ENCODE data around the gene BEGAIN. TPM values are rescaled to one million over a fixed set of nuclear protein-coding genes. Genes with fewer than 3 reads are reported as not detected.

The BEGAIN gene, protein sequence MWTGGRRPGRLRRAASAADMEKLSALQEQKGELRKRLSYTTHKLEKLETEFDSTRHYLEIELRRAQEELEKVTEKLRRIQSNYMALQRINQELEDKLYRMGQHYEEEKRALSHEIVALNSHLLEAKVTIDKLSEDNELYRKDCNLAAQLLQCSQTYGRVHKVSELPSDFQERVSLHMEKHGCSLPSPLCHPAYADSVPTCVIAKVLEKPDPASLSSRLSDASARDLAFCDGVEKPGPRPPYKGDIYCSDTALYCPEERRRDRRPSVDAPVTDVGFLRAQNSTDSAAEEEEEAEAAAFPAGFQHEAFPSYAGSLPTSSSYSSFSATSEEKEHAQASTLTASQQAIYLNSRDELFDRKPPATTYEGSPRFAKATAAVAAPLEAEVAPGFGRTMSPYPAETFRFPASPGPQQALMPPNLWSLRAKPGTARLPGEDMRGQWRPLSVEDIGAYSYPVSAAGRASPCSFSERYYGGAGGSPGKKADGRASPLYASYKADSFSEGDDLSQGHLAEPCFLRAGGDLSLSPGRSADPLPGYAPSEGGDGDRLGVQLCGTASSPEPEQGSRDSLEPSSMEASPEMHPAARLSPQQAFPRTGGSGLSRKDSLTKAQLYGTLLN
- total RNA-seq: 3.1 TPM
- 1.8 TPM for polyA plus RNA-seq

DNA sequence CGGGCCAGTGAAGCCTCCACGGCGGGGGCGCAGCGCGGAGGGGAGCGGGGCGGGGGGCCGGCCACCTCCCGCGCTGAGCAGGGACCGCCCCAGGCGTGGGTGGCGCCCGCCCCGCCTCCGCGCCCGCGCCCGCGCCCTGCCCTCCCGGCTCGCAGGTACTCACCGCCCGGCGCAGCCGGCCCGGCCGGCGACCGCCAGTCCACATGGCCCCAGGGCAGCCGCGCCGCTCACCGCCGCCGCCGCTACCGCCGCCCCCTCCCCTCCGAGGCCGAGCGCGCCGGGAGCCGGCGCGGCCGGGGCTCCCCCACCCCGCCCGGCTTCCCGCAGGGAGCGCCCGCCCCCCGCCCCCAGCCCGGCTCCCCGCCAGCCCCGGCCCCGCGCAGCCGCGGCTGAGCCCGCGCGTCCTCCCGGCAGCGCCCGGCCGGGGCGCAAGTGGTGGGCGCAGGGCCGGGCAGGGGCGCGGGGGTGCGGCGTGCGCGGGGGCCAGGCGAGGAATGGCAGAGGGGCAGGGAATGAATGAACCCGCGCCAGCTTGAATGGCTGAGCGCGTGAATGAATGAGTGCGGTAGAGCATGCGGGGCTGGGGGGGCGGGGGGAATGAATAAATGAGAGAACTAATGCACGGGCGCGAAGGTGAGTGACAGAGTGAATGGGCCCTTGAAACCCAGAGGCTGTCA, at the start of gene BEGAIN:
Gene BEGAIN, minus strand, starts transcription at position 332 of the 677 bp plus-strand sequence. Its CDS starts 127 bp downstream, at position 205.
- Histone ChIP-seq H3K36me3 (ENCODE audit: insufficient read depth) (no peaks in the 10 kb centered on the region), H3K4me3 (ENCODE audit: low read depth, low read length) (peak within 1 kb of the TSS; percentile 46), H3K4me1 (ENCODE audit: insufficient read depth) (no peaks in the 10 kb centered on the region), H3K27ac (ENCODE audit: low read depth) (no peak within 1 kb of the TSS)
- DNase-seq (ENCODE audit: extremely low spot score): no peak
- 3% methylated on average over 84 of the region's 90 CpGs for WGBS

DNA sequence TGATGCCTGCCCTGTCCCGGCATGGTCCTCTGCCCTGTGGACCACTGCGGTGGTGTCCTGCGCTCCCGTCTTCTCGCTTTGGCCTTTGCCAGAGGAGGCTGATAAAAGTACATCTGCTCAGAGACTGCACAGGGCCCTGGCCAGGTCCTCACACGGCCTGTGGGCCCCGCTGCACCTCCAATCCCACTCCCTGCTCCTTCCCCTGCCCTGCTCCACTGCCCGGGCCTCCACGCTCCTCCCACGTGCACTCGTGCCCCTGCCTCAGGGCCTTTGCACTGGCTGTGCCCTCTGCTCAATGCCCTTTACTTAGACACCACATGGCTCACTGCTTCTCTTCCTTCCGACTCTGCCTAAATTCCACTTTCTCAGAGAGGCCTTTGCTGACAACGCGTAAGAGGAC, 49.3 kb upstream of the BEGAIN start:
- H3K4me1 ChIP-seq (ENCODE audit: insufficient read depth): no peaks in the 10 kb centered on the region
- no peaks in the 10 kb centered on the region for H3K36me3 ChIP-seq (ENCODE audit: insufficient read depth)
- H3K4me3 ChIP-seq (ENCODE audit: low read depth, low read length): no peak overlapping the region
- no peak overlapping the region for H3K27ac ChIP-seq (ENCODE audit: low read depth)
- no peak for DNase-seq (ENCODE audit: extremely low spot score)
- 92% methylated on average over 14 of the region's 14 CpGs for WGBS

DNA sequence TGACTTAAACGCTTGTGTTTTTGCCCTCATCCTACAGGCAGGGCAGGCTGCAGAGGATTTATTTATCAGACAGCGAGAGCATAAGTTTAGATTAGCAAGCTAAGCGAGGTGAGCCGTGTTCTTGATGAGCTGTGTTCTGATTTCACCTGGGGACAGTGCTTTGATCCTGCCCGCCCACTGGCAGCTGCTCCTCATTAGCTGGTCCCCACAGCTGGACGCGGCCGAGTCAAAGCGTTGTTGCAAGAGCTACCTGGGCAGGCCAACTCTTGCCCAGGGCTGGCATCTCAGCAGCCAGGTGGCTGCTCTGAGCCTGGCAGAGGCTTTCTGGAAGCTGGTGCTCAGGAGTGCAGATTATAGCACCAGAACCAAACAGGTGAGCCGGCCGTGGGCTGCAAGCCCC, 46.8 kb upstream of the BEGAIN start:
- DNase-seq (ENCODE audit: extremely low spot score): no peak
- no peaks in the 10 kb centered on the region for H3K4me1 ChIP-seq (ENCODE audit: insufficient read depth)
- 73% methylated on average over 11 of the region's 11 CpGs for WGBS

DNA sequence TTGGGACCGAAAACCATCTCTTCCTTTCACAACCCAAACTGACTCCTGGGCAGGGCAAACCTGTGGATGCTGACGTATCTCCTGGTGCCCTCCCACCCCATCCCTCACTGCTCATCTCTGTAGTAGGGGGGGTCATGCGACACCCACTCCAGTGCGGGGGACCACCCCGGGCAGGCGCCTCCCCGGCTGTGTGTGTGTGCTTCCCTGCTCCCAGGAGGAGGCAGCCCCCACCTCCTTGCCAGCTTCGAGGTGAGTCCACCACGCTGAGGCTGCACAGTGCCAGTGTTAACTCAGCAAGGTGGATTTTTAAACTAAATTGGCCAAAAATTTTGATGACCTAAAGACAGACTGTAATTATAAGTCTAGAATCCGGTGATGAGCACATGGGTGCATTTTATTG, 46.2 kb upstream of the BEGAIN start:
- no peak for DNase-seq (ENCODE audit: extremely low spot score)
- no peaks in the 10 kb centered on the region for H3K36me3 ChIP-seq (ENCODE audit: insufficient read depth)
- no peak overlapping the region for H3K4me3 ChIP-seq (ENCODE audit: low read depth, low read length)
- H3K4me1 ChIP-seq (ENCODE audit: insufficient read depth): no peaks in the 10 kb centered on the region
- no peak overlapping the region for H3K27ac ChIP-seq (ENCODE audit: low read depth)
- WGBS: 78% methylated on average over 10 of the region's 10 CpGs

More for the DNA sequence above, 46.8 kb upstream of the BEGAIN start:
- H3K36me3 ChIP-seq (ENCODE audit: insufficient read depth): no peaks in the 10 kb centered on the region
- H3K27ac ChIP-seq (ENCODE audit: low read depth): no peak overlapping the region
- H3K4me3 ChIP-seq (ENCODE audit: low read depth, low read length): no peak overlapping the region

DNA sequence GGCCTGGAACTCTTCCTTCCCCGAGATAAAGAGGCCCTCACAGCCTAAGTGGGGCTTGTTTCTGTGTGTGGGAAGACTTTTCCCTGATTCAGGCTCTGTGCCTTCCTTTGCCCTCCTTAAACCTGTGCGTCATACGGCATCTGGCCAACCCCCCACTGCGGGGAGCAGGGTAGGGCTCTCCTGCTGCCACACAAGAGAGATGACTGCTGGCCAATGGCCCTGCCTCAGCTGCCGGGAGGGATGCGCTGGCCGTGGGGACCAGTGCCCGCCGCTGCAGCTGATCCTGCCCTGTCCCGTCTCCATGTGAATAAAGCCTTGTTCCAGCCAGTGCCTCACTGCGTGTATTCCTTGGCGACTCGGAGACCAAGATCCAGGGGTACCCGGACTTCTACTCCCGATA, 42.5 kb upstream of the BEGAIN start:
- no peak overlapping the region for H3K4me3 ChIP-seq (ENCODE audit: low read depth, low read length)
- 82% methylated on average over 15 of the region's 15 CpGs for WGBS
- no peak overlapping the region for H3K27ac ChIP-seq (ENCODE audit: low read depth)
- H3K36me3 ChIP-seq (ENCODE audit: insufficient read depth): no peaks in the 10 kb centered on the region
- no peak for DNase-seq (ENCODE audit: extremely low spot score)
- H3K4me1 ChIP-seq (ENCODE audit: insufficient read depth): no peaks in the 10 kb centered on the region

DNA sequence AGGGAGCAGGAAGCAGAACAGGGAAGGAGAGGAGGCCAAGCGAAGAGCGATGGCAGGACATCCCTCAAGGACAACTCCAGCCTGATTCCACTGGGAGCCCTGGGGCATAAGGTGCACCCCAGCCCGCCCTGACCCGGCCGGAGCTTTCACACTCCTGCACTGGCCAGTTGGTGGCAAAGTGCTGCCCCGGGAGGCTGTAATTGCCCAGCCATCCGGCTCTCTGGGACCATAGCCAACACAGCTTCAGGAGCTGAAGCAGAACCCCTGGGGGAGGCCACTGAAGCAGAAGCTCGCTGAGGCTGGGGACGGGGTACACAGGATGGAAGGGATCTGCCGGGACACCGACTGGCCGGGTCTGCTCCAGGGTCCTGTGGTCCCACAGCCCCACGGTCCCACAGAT, 41.9 kb upstream of the BEGAIN start:
- WGBS: 72% methylated on average over 13 of the region's 13 CpGs
- no peak overlapping the region for H3K27ac ChIP-seq (ENCODE audit: low read depth)
- DNase-seq (ENCODE audit: extremely low spot score): no peak

DNA sequence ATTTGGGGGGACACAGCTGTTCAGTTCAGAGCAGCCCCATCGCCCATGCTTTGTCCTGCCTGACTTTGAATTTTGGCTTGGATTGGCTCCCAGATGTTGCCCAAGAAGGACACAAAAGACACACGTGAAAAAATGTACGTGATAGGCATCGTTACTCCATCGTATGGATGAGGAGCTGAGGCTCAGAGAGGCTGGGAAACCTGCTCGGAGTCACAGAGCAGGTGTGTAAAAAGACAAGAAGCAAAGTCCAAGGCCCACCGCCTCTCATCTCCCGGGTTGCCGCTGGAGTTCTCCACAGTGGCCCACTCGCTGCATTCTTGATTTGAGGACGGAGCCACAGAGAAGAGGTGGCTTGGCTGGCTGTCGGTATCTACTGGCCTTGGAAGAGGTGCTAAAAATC, 41.0 kb upstream of the BEGAIN start:
- 87% methylated on average over 12 of the region's 12 CpGs for WGBS
- H3K4me3 ChIP-seq (ENCODE audit: low read depth, low read length): no peak overlapping the region

More for the DNA sequence above, 41.9 kb upstream of the BEGAIN start:
- Histone ChIP-seq H3K36me3 (ENCODE audit: insufficient read depth) (no peaks in the 10 kb centered on the region), H3K4me3 (ENCODE audit: low read depth, low read length) (no peak overlapping the region), H3K4me1 (ENCODE audit: insufficient read depth) (no peaks in the 10 kb centered on the region)

DNA sequence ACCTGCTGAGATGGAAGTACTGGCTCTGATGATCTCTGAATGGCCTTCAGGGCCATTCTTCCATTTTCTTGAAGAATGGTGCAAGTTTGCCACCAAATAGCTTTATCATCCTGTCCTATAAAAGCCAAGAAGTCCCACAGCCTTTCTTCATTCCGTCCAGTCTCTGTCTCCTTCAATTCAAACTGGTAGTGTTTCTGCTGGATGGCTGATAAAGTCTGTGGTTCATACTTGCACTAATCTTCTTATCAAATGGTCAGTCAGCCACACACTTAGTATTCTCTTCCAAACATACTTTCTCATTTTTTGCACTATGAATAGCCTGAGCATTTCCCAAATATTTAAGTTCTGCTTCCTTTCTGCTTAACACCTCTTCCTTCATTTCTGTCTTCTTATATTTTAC, 39.4 kb upstream of the BEGAIN start:
- WGBS: 57% methylated on average over 1 of the region's 1 CpG
- Histone ChIP-seq H3K4me1 (ENCODE audit: insufficient read depth) (no peaks in the 10 kb centered on the region), H3K4me3 (ENCODE audit: low read depth, low read length) (no peak overlapping the region), H3K36me3 (ENCODE audit: insufficient read depth) (no peaks in the 10 kb centered on the region), H3K27ac (ENCODE audit: low read depth) (no peak overlapping the region)
- no peak for DNase-seq (ENCODE audit: extremely low spot score)

More for the DNA sequence above, 41.0 kb upstream of the BEGAIN start:
- Histone ChIP-seq H3K4me1 (ENCODE audit: insufficient read depth) (no peaks in the 10 kb centered on the region), H3K36me3 (ENCODE audit: insufficient read depth) (no peaks in the 10 kb centered on the region), H3K27ac (ENCODE audit: low read depth) (no peak overlapping the region)
- DNase-seq (ENCODE audit: extremely low spot score): no peak

DNA sequence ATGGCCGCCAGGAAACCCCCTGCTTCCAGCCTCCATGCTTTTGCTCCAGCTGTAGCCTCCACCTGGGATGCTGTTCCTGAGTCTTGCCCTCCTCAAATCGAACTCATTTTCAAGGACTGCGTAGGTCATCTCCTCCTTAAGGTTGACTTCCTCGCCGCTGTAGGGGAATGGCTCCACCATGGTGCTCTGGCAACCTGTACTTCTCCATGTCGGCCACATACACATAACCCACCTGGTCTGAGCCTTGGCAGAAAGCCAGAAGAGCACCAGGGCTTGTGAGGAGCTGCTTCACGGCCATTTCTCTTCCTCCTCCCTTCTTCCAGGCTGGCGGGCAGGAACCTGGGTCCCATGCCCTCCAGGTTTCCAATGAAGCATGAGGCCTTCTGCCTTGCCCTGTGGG, 36.7 kb upstream of the BEGAIN start:
- Histone ChIP-seq H3K4me1 (ENCODE audit: insufficient read depth) (no peaks in the 10 kb centered on the region), H3K36me3 (ENCODE audit: insufficient read depth) (no peaks in the 10 kb centered on the region), H3K27ac (ENCODE audit: low read depth) (no peak overlapping the region), H3K4me3 (ENCODE audit: low read depth, low read length) (no peak overlapping the region)
- DNase-seq (ENCODE audit: extremely low spot score): no peak
- WGBS: 85% methylated on average over 8 of the region's 8 CpGs

DNA sequence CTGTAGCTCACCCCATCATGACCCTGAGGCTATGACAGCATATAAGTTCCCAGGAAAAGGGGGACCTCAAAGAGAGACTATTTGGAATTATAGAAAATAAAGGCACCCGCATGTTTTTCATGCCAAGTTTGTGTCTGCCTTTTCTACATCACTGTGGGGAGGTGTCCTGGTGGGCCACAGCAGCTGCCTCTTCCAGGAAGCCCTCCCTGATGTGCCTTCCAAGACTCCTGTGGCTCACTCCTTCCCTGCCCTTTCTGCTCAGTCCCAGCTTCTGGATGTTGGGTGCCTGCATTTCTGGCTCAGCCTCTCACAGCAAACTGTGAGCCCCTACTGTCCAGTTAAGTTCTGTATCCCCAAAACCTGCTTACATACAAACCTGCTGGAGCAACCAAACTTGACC, 36.3 kb upstream of the BEGAIN start:
- 95% methylated on average over 1 of the region's 1 CpG for WGBS
- no peak for DNase-seq (ENCODE audit: extremely low spot score)
- no peak overlapping the region for H3K4me3 ChIP-seq (ENCODE audit: low read depth, low read length)
- H3K4me1 ChIP-seq (ENCODE audit: insufficient read depth): no peaks in the 10 kb centered on the region
- no peaks in the 10 kb centered on the region for H3K36me3 ChIP-seq (ENCODE audit: insufficient read depth)
- H3K27ac ChIP-seq (ENCODE audit: low read depth): no peak overlapping the region

DNA sequence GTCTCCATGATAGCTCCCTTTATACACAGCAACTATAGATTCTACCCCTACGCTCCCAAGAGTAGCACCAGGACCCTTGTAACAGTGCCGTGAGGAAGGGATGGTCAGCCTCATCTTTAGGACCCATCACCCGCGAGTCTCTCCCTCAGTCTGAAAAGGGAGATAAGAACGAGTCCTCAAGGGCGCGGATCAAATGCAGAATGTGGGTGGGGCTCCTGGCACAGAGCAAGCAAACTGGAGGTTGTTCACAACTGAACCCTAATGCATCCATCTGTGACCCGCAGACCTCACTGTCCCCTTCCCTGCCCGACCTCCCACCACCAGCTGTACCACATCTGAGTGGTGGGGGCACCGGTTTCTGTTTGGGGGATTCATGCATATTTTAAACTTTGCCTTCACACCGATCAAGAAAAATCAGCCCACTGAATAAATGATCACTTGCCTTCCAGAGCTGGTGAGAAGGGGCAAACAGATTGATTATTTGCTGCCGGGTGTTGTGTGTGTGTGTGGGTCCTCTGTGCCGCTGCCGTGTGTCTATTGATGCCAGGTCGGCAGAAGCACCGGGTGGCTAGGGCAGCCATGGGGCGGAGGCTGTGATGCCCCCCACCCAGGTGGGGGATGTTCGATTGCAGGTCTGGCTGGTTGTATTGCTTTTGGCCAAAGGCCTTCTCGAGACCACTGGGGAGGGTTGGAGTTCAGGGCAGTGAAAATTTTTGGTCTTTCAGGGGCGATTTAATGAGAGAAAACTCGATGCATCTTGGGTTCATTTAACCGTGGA, 35.7 kb upstream of the BEGAIN start:
- no peaks in the 10 kb centered on the region for H3K4me1 ChIP-seq (ENCODE audit: insufficient read depth)
- 73% methylated on average over 22 of the region's 22 CpGs for WGBS
- H3K27ac ChIP-seq (ENCODE audit: low read depth): no peak overlapping the region
- DNase-seq (ENCODE audit: extremely low spot score): no peak
- no peak overlapping the region for H3K4me3 ChIP-seq (ENCODE audit: low read depth, low read length)
- H3K36me3 ChIP-seq (ENCODE audit: insufficient read depth): no peaks in the 10 kb centered on the region

DNA sequence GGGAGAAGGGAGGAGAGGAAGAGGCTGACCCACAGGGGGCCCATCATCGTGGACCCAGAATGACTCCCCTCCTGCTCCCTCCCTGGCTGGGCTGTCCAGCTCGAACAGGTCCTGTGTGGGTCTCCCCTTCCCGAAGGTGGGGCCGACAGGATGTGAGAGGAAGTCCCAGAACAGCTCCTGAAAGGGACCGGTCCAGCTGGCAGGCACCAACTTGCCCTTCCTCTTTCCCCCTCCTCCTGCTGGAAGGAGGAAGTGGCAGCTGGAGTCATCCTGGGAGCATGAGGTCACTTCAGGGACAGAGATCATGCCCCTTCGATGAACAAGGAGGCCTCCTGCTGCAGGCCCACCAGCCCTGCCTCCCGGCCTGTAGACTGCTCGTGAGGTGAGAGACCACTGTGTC, 35.0 kb upstream of the BEGAIN start:
- H3K4me1 ChIP-seq (ENCODE audit: insufficient read depth): no peaks in the 10 kb centered on the region
- peak; percentile 8 for DNase-seq (ENCODE audit: extremely low spot score)
- H3K36me3 ChIP-seq (ENCODE audit: insufficient read depth): no peaks in the 10 kb centered on the region
- WGBS: 45% methylated on average over 8 of the region's 8 CpGs
- H3K4me3 ChIP-seq (ENCODE audit: low read depth, low read length): no peak overlapping the region
- H3K27ac ChIP-seq (ENCODE audit: low read depth): no peak overlapping the region

DNA sequence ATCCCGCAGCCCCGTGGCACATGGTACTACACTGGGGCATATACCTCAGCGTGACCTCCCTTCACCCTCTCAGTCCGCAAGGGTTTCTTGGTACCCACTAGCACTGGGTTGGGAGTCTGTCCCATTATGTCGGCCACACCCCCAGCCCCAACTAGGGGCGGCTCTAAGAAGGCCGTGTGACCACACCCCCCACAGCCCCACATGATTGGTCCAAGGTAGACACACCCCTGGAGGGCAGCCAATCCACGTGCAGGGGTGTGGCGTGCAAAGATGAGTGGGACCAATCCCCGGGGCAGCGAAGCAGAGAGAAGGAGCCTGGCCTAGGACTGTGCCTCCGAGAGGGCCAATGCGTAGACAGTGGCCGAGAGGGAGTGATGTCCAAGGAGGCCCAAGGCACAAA, 34.6 kb upstream of the BEGAIN start:
- Histone ChIP-seq H3K4me3 (ENCODE audit: low read depth, low read length) (no peak overlapping the region), H3K27ac (ENCODE audit: low read depth) (no peak overlapping the region), H3K4me1 (ENCODE audit: insufficient read depth) (no peaks in the 10 kb centered on the region), H3K36me3 (ENCODE audit: insufficient read depth) (no peaks in the 10 kb centered on the region)
- no peak for DNase-seq (ENCODE audit: extremely low spot score)
- 87% methylated on average over 14 of the region's 14 CpGs for WGBS
